Measurements from ENCODE around the gene ODAD2.

- TF ChIP-seq EZH2 (IDR thresholded peaks at IDR 0.05; ENCODE audit: insufficient read depth, low read length), result no peak
- no peak for TF ChIP-seq CTCF (IDR thresholded peaks at IDR 0.05; ENCODE audit: insufficient read depth, low read depth, low read length)
Measured at GRCh38 chr10:27889518-27889917, 109.4 kb downstream of the ODAD2 start.

All from astrocyte (in vitro differentiated cells and primary cell).